Mesenteric fat pad (tissue), 1 donor: ENCODE results near the gene GJA10. TPM values are rescaled to one million over a fixed set of nuclear protein-coding genes. Genes with fewer than 3 reads are reported as not detected.

Source experiments
- DNase-seq: peaks from one replicate; pipeline ENCODE4 v3.0.0-alpha.2; 2020; ENCODE audit warnings: low spot score
- total RNA-seq: library from RNA; stranded (reverse); fragmentation: NEBNext Ultra II Directional; extraction: Animal tissue kit (Norgen Biotek cat#: 25700); gene quantifications from one replicate; pipeline ENCODE4 v1.2.1, GENCODE V29; 2021
- donor health status: DM: yes; HTN: yes; CAD: no.

Gene GJA10
- total RNA-seq, 1 donor from 2014 or later = not detected

DNA sequence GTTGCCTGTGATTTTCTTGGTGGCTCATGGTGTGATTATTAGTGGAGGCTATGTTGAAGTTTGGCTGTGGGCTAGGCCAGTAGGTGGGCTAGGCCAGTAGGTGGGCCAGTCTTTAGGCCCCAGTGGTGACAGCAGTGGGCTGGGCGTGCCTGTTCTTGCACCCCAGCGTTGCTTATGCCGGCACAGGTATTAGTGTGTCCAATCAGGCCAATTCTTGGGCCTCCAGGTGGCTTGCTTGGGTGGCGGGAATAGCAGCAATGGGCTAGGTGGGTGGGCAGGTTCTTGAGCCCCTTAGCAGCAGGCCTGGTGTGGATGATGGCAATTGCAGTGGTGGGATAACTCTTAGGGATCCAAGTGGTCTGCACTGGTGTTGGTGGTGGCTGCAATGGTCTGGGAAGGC lies 22.9 kb downstream of the GJA10 start:
- no peak for DNase-seq

DNA sequence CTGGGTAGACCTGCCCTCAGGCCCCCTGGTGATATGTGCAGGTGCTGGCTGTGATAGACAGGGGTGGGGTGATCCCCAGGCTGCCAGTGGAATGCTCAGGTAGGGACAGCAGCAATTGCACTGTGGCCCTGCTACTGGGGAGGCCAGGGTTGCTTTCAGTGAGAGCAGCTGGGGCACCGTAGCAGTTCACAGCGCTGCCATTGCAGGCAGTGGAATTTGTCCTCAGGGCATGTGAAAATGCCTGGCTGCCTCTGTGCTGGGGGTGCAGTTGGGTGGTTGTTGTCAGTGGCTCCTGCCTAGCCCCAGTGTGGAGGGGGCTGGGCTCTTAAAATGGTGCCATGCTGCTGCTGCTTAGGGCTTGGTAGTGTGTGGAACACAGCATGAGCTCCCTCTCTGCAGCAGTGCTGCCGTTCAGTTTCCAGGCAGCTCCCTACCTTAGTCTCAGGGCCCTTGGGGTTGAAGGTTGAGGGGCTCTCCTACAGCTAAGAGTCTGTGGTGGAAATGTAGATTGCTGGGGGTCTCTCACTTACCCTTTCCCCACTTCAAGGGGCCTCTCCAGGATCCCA lies 23.6 kb downstream of the GJA10 start:
- no peak for DNase-seq

DNA sequence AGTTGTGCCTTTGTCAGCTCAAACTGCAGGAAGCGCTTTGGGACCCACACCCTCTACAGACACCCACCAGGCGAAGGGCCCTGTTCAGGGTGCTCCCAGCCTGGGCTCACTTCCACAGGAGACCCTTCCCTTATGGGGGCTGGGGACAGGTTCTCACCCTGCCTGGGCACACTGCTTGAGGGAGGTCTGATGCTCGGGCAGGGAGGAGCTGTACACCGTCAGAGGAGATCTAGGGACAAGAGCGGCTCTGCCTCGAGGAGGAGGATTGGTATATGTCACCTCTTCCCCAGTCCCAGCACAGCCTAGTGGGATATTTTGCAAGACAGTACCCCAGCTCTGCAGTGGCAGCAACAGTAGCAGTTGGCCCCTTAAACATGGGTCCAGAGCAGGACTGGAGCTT lies 26.9 kb downstream of the GJA10 start:
- no peak for DNase-seq

DNA sequence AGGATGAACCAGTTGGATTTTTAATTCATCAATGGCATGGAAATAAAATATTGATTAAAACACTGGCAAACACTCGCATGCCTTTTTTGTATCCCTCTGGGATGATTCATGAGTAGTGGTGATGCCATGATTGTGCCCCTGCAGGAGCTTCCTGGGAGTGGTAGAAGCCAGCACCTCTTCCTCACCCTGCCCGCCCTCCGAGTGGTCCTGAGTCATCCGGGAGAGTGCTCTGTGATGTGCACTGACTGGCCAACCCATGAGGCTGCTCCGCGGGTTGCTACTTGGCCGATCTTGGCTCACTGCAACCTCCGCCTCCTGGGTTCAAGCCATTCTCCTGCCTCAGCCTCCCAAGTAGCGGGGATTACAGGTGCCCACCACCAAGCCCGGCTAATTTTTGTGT lies 27.4 kb downstream of the GJA10 start:
- DNase-seq = no peak

DNA sequence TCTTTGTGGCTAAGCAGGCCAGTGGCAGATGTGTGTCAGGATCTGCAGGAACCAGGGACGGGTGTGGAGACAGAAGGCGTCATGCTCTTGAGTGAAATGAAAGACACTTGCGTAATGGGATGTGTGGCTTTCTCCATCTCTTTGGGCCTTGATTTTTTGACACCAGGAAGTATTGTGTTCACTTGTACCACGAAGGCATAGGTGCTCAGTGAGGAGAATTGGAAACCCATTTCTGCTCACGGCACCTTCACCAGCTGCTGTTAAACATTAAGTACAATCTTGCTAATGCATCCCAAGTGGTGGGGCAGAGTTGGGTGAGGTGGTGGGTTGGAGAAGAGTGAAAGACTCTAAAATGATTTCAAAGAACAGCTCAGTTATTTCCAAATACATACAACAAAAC lies 30.0 kb downstream of the GJA10 start:
- no peak for DNase-seq

DNA sequence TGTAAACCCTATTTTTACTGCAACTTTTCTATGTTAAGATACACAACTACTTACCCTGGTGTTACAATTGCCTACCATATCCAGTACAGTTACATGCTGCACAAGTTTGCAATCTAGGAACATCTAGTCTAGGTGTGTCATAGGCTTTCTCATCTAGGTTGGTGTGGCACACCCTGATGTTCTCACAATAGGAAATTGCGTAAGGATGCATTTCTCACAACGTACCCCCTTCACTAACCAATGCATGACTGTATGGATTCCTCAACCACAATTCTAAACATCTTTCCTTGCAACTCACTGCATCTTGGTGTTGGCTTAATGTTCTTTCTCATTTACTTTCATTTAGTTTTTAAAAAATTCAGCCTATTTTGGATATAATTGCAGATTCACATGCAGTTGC lies 31.6 kb downstream of the GJA10 start:
- DNase-seq = no peak

DNA sequence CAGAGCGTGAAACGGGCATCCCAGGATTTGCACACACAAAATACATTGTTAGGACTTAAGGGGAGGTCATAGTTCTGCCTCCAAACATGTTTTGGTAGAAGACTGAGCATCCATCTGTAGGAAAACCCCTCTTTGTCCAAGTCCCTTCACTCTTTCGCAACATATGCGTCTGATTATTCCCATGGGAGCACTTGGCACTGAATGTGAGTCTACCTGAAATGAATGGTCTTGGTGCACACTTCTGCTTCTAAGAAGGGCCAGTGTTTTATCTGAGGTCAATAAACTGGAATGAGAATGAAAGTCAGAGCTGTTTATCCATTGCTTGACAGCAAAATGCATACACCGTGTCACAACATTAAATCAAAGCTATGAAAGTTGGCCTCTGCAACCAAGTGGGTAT lies 33.0 kb downstream of the GJA10 start:
- DNase-seq = no peak

DNA sequence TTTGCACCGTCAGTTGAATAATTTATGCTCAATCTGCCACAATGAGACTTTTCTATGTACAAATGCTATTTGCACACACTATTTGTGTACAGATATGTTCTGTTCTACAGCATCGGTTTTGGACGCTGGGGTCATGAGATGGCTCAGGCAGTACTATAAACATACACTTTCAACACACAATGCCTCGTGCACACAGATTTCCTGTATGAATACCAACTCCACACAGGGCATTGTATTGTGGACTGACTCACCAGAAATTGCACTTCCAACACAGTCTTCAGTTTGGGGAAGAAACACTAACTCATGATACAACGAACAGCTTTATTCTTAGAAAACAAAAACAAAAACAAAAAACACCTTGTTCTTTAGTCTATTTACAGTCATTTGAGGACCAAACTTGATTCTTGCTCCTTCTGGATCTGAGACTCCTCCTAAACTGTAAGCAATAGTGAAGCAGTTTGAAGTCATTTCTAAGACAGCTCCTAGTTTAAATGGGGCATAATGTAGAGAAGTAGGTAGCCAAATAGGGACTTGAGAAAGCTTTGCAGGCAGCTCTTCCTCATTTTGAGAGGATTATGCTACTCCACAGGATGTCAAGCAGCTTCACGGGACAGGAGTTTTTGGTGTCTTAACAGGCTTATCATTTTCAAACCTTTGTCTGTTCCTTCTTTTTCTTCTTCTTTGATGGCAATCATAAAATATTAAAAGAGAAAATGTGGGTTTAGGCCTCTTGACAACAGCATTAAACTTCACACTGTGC lies 33.7 kb downstream of the GJA10 start:
- DNase-seq = no peak

DNA sequence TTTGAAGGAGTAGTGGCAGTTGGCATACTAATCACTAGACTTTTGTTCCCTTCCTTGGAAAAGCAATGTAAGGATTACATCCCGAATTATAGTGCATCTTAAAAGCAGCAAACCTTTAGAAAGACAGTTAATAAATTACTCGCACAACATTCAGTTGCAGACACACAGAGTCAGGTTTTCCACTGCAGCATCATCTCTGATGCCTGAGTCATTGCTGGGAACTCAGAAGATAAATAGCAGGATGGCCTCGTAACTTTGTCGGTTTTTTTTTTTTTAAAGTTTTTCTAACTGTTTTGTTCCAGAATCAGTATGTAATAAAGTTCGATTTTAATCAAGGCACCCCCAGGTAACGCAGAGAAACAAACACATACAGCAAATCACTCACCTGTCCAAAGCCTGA lies 34.3 kb downstream of the GJA10 start:
- no peak for DNase-seq

DNA sequence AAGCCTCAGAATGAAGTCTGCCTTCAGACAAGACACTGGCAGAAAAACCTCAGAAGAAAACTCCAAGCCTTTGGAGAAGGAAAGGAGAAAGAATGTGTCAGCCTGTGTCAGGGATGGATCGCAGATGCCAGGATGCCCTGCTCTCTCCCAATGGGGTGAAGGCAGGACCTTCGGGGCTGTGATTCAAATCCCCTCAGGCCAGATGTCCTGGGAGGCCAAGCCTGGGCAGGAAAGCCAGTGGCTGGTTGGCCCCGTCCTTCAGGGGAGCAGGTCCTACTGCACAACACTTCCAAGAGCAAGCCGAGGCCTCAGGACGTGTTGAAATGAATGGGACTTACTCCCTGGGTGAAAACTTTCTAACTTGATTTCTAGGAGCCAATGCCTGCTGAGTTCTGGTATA lies 36.5 kb downstream of the GJA10 start:
- peak; percentile 73 for DNase-seq

DNA sequence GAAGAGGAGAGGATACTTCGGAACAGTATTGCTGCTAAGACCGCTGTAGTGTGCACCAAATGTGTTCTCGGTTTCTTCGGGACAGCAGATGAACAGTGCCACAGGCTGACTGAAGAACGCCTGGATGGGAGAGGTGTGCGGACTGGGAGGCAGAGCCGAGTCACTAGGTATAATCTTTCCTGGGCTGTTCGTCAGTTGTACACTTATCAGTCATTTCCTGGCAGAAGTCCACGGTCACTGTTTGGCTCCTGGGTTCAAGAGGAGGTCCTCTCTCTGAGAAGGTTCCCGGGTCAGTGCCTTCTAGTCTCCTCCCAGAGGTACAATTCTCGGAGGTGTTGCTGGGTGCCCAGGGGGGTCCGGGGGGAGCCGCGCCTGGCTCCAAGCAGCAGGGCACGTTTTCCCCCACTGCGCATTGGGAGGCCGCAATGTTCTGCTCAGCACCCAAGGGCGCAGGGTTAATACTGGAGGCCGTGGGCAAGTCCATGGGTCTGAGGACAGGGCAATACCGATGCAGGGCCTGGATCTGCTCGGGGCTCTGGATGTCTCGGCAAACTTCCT lies 38.1 kb downstream of the GJA10 start:
- peak; percentile 77 for DNase-seq

DNA sequence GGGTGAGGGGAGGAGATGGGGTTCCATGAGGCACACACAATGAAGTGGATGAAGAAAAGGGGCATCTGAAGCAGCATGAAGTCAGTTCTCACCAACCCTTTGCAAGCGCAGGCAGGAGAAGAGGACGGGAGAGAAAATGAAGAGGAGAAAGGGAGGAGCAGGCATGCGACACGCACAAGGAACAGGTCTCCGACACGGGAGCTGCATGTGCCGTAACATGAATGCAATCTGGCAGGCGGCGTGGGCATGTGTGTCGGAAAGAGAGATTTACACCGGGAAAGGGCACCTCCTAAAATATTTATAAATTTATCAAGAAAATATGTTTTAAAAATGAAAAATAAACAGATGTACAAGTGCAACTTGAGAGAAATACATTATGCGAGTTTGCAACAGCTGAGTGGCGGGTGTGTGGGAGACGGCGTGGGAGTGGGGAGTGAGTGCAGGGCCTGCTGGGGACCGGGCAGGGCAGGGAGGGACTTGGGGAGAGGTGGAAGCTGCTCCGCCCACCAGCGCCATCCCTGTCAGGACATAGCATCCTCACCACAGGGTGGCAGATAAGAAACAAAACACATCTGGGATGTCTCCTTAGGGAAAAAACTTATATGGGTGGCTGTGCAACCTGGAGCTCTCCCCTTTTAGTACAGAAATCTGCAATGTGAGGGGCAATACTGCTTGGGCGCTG lies 40.6 kb downstream of the GJA10 start:
- DNase-seq = peak; percentile 69

DNA sequence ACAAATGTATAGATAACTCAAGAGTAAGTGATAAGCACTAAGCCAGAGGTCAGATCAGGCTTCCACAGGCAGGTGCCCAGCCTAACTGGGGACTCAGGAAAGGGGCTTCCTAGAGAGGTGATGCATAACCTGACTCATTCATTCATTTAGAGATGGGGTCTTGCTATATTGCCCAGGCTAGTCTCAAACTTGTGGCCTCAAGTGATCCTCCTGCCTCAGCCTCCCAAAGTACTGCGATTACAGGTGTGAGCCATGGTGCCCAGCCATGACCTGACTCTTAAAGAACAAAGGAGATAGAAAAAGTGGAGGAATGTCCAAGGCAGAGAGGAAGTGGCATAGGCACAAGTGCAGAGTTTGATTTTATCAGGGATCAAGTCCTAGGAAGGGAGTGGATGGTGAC lies 41.9 kb downstream of the GJA10 start:
- peak; percentile 26 for DNase-seq

DNA sequence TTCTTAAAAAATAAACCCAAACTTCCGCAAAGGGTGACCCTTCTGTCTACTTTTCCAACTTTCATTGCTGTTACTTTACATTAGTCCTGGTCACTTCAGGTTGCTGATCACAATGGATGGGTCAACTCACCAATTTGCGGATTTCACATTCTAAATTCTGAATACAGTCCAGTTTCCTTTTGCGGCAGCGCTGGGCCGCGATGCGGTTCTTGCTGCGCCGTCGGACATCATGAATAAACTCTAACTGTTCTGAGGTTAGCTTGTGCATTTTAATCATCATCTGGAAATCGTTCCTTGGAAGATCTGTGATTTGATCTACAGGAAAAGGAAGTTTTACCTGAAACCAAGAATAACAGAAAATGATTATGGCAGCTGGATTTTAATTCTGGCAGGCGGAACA lies 43.7 kb downstream of the GJA10 start:
- peak; percentile 24 for DNase-seq

DNA sequence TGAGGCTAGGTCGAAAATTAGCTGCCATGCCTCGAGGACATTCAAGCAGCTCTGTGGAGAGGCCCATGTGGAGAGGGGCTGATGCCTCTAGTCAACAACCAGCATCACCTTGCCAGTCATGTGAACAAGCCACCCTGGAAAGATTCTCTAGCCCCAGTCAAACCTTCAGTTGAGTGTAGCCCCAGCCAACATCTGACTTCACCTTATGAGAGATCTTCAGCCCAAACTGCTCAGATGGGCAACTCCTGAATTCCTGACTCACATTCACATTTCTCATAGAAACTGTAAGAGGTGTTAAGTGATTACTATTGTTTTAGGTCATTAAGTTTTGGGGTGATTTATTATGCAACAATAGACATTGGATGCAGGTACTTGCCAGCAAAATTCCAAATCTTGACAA lies 44.9 kb downstream of the GJA10 start:
- no peak for DNase-seq

DNA sequence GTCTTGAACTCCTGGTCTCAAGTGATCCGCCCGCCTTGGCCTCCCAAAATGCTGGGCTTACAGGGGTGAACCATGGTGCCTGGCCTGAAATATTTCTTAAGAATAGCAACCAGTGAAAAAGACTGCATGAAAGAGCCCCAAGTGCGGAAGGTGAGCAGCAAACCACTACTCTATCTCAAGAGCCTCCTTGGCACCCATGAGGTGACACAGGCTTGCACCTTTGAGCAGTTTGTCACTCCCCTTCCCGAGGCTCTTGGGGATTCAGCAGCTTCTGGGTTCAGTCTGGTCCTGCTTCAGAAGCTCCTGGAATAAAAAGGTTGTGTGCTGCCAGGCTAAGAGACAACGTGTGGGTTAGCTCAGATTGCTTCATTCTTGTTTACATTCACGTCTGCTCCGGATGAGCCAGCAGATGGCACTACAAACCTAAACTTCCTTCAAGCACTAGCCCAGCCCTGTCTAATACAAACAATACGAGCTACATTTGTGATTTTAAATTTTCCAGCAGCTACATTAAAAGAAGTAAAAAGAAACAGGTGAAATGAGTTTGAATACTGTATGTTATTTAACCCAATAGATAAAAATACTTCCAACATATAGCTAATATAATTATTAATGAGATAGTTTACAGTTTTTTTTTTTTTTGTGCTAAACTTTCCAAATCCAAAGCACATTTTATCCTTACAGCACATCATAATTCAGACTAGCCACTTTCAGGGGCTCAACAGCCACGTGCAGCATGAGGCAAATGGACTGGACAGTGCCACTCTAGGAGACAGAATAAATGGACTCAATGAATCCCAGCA lies 46.2 kb downstream of the GJA10 start:
- DNase-seq = no peak

DNA sequence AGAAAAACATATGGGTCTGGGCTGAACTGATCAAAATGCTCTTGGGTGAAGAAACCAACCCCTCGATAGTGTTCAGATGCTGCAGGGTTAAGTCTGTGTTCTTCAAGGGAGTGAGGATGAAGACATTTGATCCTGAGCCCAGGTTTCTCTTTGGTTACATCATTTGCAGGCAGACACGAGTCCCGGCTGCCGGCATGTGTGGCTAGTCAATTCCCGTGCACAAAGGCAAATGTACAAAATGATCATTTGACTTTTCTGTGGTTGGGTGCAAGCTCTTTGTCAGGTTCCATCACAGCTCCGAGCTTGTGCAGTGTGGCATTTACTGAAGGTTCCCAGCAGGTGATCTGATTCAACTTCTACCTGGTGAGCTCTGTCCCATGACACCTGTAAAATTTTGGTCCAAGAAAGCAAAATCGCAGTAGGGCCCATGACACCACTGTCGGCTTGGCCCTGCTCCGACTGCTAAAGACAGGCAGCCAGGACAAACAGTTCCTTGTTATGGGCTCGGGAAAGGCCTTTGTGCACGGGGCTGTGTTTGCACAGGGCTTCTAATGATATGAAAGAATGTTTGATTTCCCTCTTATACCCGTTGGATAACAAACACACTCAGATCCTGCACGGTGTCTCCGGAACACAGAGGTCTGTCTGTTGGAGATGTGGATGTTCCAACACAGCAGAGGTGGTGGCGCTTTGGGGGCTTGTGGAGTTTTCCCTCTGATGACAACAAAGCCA lies 46.9 kb downstream of the GJA10 start:
- no peak for DNase-seq

DNA sequence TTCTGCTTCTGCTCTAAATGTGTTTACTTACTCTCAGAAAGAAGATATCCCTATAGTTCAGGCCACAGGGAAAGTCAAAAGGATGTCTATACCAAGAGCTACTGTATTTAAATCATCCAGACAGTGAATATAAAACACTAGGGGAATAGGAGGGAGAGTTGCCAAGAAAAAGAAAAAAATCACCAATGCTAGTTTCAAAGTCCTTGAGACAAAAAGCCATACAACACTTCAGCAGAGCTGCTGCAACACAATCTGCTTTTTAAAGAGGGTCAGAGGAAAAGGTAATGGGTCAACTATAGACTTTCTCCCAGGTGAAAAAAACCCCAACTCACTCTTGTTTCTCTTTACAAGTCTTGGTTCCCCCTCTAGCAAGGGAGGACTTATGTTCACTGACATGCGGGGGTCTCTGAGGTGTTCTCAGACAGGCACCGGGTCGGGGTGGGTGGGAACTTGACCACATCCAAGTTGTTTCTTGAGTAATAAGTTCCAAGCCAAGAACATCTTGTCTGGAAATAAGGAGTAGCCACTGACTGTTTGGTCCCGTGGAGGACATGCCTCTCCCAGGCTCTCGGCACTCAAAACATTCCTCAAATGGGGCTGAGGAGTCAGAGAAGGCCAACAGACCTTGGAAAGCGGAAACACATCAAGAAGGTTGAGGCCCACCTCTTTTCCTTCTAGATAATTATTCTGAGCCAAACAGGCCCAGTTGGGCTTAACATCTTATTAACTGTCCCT lies 47.7 kb downstream of the GJA10 start:
- peak; percentile 43 for DNase-seq

DNA sequence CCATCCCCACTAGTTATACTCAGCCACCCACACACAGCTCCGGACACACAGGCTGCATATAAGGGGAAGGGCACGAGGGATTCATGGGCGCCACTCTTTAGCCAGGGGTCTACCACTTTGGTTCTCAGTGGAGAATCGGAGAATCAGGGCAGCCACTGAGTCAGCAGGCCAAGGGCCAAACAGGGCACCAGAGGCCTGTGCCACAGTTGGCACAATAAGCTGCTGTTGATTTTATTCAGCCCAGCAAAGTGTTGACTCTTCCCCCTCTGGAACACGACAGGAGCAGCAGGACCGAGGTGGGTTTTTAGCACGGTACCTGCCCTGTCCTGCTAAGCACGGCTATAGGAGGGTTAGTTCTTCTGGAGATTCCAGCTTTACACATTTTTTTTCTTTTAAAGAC lies 48.3 kb downstream of the GJA10 start:
- no peak for DNase-seq

DNA sequence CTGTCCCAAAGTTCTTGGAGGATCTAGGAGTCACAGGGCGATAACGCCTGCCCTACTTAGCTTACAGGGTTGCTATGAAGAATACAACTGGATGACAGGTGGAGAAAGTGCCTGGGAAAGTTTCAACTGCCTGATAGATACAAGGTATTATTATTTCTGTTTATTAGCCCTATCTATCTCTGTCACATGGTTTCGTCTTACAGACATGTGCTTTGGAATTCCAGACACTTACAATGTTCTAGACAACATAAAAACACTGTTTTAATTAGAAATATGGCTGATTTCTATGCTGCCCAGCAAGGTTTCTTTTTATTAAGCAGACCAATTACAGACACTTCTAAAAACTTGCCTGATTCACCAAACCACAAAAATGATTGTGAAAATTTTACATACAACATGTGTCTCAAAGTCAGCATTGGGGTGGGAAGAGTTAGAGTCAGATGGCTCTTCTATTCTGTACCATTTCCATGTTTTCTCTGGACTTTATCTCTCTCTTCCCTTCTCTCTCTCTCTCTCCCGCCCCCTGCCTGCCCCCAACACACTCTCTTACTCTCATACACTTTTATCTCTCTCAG lies 50.0 kb downstream of the GJA10 start:
- DNase-seq = no peak
